ENCODE measurements around the gene EHD4. TPM values are rescaled to one million over a fixed set of nuclear protein-coding genes. Genes with fewer than 3 reads are reported as not detected.

EHD4 gene
- total and polyA plus RNA-seq, 2 donors, result 7.3 to 11.8 TPM

GRCh38 chr15:41881086-41881485 is 91.3 kb downstream of the EHD4 start:
- WGBS, result 97% methylated on average over 8 of the region's 8 CpGs
- no peak overlapping the region for H3K4me3 ChIP-seq (ENCODE audit: low read length in 2 of 2)
- no peak for DNase-seq (ENCODE audit: low read depth in 6 of 9, low spot score in 9 of 9)

GRCh38 chr15:41880156-41880877 is 92.0 kb downstream of the EHD4 start:
- H3K4me1 ChIP-seq (ENCODE audit: control insufficient read depth in 2 of 2, insufficient read depth in 2 of 2, low read length in 2 of 2), result peaks cover 3 to 15% of the 10 kb centered on the region in 2 donors

More at GRCh38 chr15:41881086-41881485, 91.3 kb downstream of the EHD4 start:
- Histone ChIP-seq H3K36me3 (ENCODE audit: control insufficient read depth in 2 of 2, insufficient read depth in 2 of 2, low read length in 1 of 2) (no peaks in the 10 kb centered on the region), H3K9me3 (ENCODE audit: control insufficient read depth in 2 of 2, insufficient read depth in 1 of 2, low read length in 1 of 2) (peaks cover 0 to 7% of the 10 kb centered on the region in 2 donors), H3K27me3 (ENCODE audit: control insufficient read depth in 2 of 2, insufficient read depth in 1 of 2, low read length in 1 of 2) (peaks cover 6 to 34% of the 10 kb centered on the region in 2 donors), H3K27ac (ENCODE audit: low read depth in 1 of 2, low read length in 1 of 2) (no peak overlapping the region), H3K4me1 (ENCODE audit: control insufficient read depth in 2 of 2, insufficient read depth in 2 of 2, low read length in 2 of 2) (peaks cover 3 to 15% of the 10 kb centered on the region in 2 donors)

GRCh38 chr15:41879321-41879845 is 93.0 kb downstream of the EHD4 start:
- Histone ChIP-seq H3K4me1 (ENCODE audit: control insufficient read depth in 2 of 2, insufficient read depth in 2 of 2, low read length in 2 of 2) (peaks cover 3 to 15% of the 10 kb centered on the region in 2 donors), H3K27ac (ENCODE audit: low read depth in 1 of 2, low read length in 1 of 2) (no peak overlapping the region), H3K36me3 (ENCODE audit: control insufficient read depth in 2 of 2, insufficient read depth in 2 of 2, low read length in 1 of 2) (no peaks in the 10 kb centered on the region), H3K4me3 (ENCODE audit: low read length in 2 of 2) (no peak overlapping the region), H3K27me3 (ENCODE audit: control insufficient read depth in 2 of 2, insufficient read depth in 1 of 2, low read length in 1 of 2) (peaks cover 6 to 34% of the 10 kb centered on the region in 2 donors), H3K9me3 (ENCODE audit: control insufficient read depth in 2 of 2, insufficient read depth in 1 of 2, low read length in 1 of 2) (peaks cover 0 to 4% of the 10 kb centered on the region in 2 donors)
- no peak for DNase-seq (ENCODE audit: low read depth in 6 of 9, low spot score in 9 of 9)
- WGBS, result 97% methylated on average over 10 of the region's 10 CpGs

More at GRCh38 chr15:41880156-41880877, 92.0 kb downstream of the EHD4 start:
- DNase-seq (ENCODE audit: low read depth in 6 of 9, low spot score in 9 of 9), result no peak
- H3K27ac ChIP-seq (ENCODE audit: low read depth in 1 of 2, low read length in 1 of 2), result no peak overlapping the region
- H3K27me3 ChIP-seq (ENCODE audit: control insufficient read depth in 2 of 2, insufficient read depth in 1 of 2, low read length in 1 of 2), result peaks cover 6 to 34% of the 10 kb centered on the region in 2 donors
- H3K36me3 ChIP-seq (ENCODE audit: control insufficient read depth in 2 of 2, insufficient read depth in 2 of 2, low read length in 1 of 2), result no peaks in the 10 kb centered on the region
- H3K9me3 ChIP-seq (ENCODE audit: control insufficient read depth in 2 of 2, insufficient read depth in 1 of 2, low read length in 1 of 2), result peaks cover 0 to 4% of the 10 kb centered on the region in 2 donors
- no peak overlapping the region for H3K4me3 ChIP-seq (ENCODE audit: low read length in 2 of 2)
- WGBS, result over 99% methylated on average over 10 of the region's 10 CpGs

- WGBS, result 94% methylated on average over 10 of the region's 10 CpGs
- no peaks in the 10 kb centered on the region for H3K36me3 ChIP-seq (ENCODE audit: control insufficient read depth in 2 of 2, insufficient read depth in 2 of 2, low read length in 1 of 2)
- peaks cover 3 to 12% of the 10 kb centered on the region in 2 donors for H3K4me1 ChIP-seq (ENCODE audit: control insufficient read depth in 2 of 2, insufficient read depth in 2 of 2, low read length in 2 of 2)
- peaks cover 0 to 4% of the 10 kb centered on the region in 2 donors for H3K9me3 ChIP-seq (ENCODE audit: control insufficient read depth in 2 of 2, insufficient read depth in 1 of 2, low read length in 1 of 2)
- H3K27ac ChIP-seq (ENCODE audit: low read depth in 1 of 2, low read length in 1 of 2), result no peak overlapping the region
- H3K4me3 ChIP-seq (ENCODE audit: low read length in 2 of 2), result no peak overlapping the region
- DNase-seq (ENCODE audit: low read depth in 6 of 9, low spot score in 9 of 9), result no peak
- H3K27me3 ChIP-seq (ENCODE audit: control insufficient read depth in 2 of 2, insufficient read depth in 1 of 2, low read length in 1 of 2), result peaks cover 6 to 34% of the 10 kb centered on the region in 2 donors
Observed at GRCh38 chr15:41878355-41878699, 94.0 kb downstream of the EHD4 start.

- no peak overlapping the region for H3K27ac ChIP-seq (ENCODE audit: low read depth in 1 of 2, low read length in 1 of 2)
- no peaks in the 10 kb centered on the region for H3K36me3 ChIP-seq (ENCODE audit: control insufficient read depth in 2 of 2, insufficient read depth in 2 of 2, low read length in 1 of 2)
- peaks cover 6 to 29% of the 10 kb centered on the region in 2 donors for H3K27me3 ChIP-seq (ENCODE audit: control insufficient read depth in 2 of 2, insufficient read depth in 1 of 2, low read length in 1 of 2)
- H3K4me1 ChIP-seq (ENCODE audit: control insufficient read depth in 2 of 2, insufficient read depth in 2 of 2, low read length in 2 of 2), result peaks cover 0 to 7% of the 10 kb centered on the region in 2 donors
- no peak overlapping the region for H3K4me3 ChIP-seq (ENCODE audit: low read length in 2 of 2)
- WGBS, result 91% methylated on average over 13 of the region's 13 CpGs
- peaks cover 0 to 4% of the 10 kb centered on the region in 2 donors for H3K9me3 ChIP-seq (ENCODE audit: control insufficient read depth in 2 of 2, insufficient read depth in 1 of 2, low read length in 1 of 2)
- no peak for DNase-seq (ENCODE audit: low read depth in 6 of 9, low spot score in 9 of 9)
Observed at GRCh38 chr15:41877631-41878354, 94.6 kb downstream of the EHD4 start.

GRCh38 chr15:41876689-41877088 is 95.7 kb downstream of the EHD4 start:
- WGBS, result 89% methylated on average over 12 of the region's 12 CpGs
- no peak overlapping the region for H3K27ac ChIP-seq (ENCODE audit: low read depth in 1 of 2, low read length in 1 of 2)
- no peaks in the 10 kb centered on the region for H3K36me3 ChIP-seq (ENCODE audit: control insufficient read depth in 2 of 2, insufficient read depth in 2 of 2, low read length in 1 of 2)
- peaks cover under 1 to 18% of the 10 kb centered on the region in 2 donors for H3K27me3 ChIP-seq (ENCODE audit: control insufficient read depth in 2 of 2, insufficient read depth in 1 of 2, low read length in 1 of 2)
- DNase-seq (ENCODE audit: low read depth in 6 of 9, low spot score in 9 of 9), result no peak
- no peaks in the 10 kb centered on the region for H3K4me1 ChIP-seq (ENCODE audit: control insufficient read depth in 2 of 2, insufficient read depth in 2 of 2, low read length in 2 of 2)
- H3K9me3 ChIP-seq (ENCODE audit: control insufficient read depth in 2 of 2, insufficient read depth in 1 of 2, low read length in 1 of 2), result no peaks in the 10 kb centered on the region
- H3K4me3 ChIP-seq (ENCODE audit: low read length in 2 of 2), result no peak overlapping the region

- Histone ChIP-seq H3K27me3 (ENCODE audit: control insufficient read depth in 2 of 2, insufficient read depth in 1 of 2, low read length in 1 of 2) (peaks cover 0 to 11% of the 10 kb centered on the region in 2 donors), H3K4me3 (ENCODE audit: low read length in 2 of 2) (no peak overlapping the region), H3K4me1 (ENCODE audit: control insufficient read depth in 2 of 2, insufficient read depth in 2 of 2, low read length in 2 of 2) (peaks cover 0 to 4% of the 10 kb centered on the region in 2 donors), H3K36me3 (ENCODE audit: control insufficient read depth in 2 of 2, insufficient read depth in 2 of 2, low read length in 1 of 2) (no peaks in the 10 kb centered on the region), H3K27ac (ENCODE audit: low read depth in 1 of 2, low read length in 1 of 2) (no peak overlapping the region), H3K9me3 (ENCODE audit: control insufficient read depth in 2 of 2, insufficient read depth in 1 of 2, low read length in 1 of 2) (no peaks in the 10 kb centered on the region)
- no peak for DNase-seq (ENCODE audit: low read depth in 6 of 9, low spot score in 9 of 9)
- WGBS, result 86% methylated on average over 13 of the region's 13 CpGs
Observed at GRCh38 chr15:41876007-41876406, 96.3 kb downstream of the EHD4 start.

- WGBS, result 98% methylated on average over 12 of the region's 12 CpGs
- H3K27me3 ChIP-seq (ENCODE audit: control insufficient read depth in 2 of 2, insufficient read depth in 1 of 2, low read length in 1 of 2), result peaks cover 0 to 2% of the 10 kb centered on the region in 2 donors
- H3K9me3 ChIP-seq (ENCODE audit: control insufficient read depth in 2 of 2, insufficient read depth in 1 of 2, low read length in 1 of 2), result no peaks in the 10 kb centered on the region
- no peak overlapping the region for H3K27ac ChIP-seq (ENCODE audit: low read depth in 1 of 2, low read length in 1 of 2)
- no peaks in the 10 kb centered on the region for H3K36me3 ChIP-seq (ENCODE audit: control insufficient read depth in 2 of 2, insufficient read depth in 2 of 2, low read length in 1 of 2)
- H3K4me3 ChIP-seq (ENCODE audit: low read length in 2 of 2), result no peak overlapping the region
- peaks cover 0 to 12% of the 10 kb centered on the region in 2 donors for H3K4me1 ChIP-seq (ENCODE audit: control insufficient read depth in 2 of 2, insufficient read depth in 2 of 2, low read length in 2 of 2)
- DNase-seq (ENCODE audit: low read depth in 6 of 9, low spot score in 9 of 9), result no peak
Observed at GRCh38 chr15:41874736-41875135, 97.6 kb downstream of the EHD4 start.

- no peak overlapping the region for H3K27ac ChIP-seq (ENCODE audit: low read depth in 1 of 2, low read length in 1 of 2)
Observed at GRCh38 chr15:41873711-41874110, 98.6 kb downstream of the EHD4 start.

More at GRCh38 chr15:41873711-41874110, 98.6 kb downstream of the EHD4 start:
- DNase-seq (ENCODE audit: low read depth in 6 of 9, low spot score in 9 of 9), result no peak
- no peaks in the 10 kb centered on the region for H3K27me3 ChIP-seq (ENCODE audit: control insufficient read depth in 2 of 2, insufficient read depth in 1 of 2, low read length in 1 of 2)
- H3K9me3 ChIP-seq (ENCODE audit: control insufficient read depth in 2 of 2, insufficient read depth in 1 of 2, low read length in 1 of 2), result no peaks in the 10 kb centered on the region
- no peaks in the 10 kb centered on the region for H3K36me3 ChIP-seq (ENCODE audit: control insufficient read depth in 2 of 2, insufficient read depth in 2 of 2, low read length in 1 of 2)
- 95% methylated on average over 8 of the region's 8 CpGs for WGBS
- peaks cover 0 to 12% of the 10 kb centered on the region in 2 donors for H3K4me1 ChIP-seq (ENCODE audit: control insufficient read depth in 2 of 2, insufficient read depth in 2 of 2, low read length in 2 of 2)
- no peak overlapping the region for H3K4me3 ChIP-seq (ENCODE audit: low read length in 2 of 2)
